Activated CD8-positive, alpha-beta memory T cell treated with anti-CD3 and anti-CD28 coated beads for 36 hours (primary cell): ENCODE data around the gene SPATA13. TPM values are rescaled to one million over a fixed set of nuclear protein-coding genes. Genes with fewer than 3 reads are reported as not detected.
"Not testable (repeated sequence)": the region's sequence is repeated elsewhere in the genome, so short reads cannot be mapped to it uniquely, and the experiment has no call there.

Experiments used
- CTCF ChIA-PET: fragments of 350-600 bp; sonication (Branson Sonifier 250); formaldehyde crosslinking; loops from one replicate; lab custom pipeline; 2021; ENCODE audit warnings: antibody characterized with exemption; lab: Charles Lee
- POLR2A ChIA-PET: fragments of 350-600 bp; sonication (Branson Sonifier 250); formaldehyde crosslinking; loops from one replicate; lab custom pipeline; 2021; ENCODE audit warnings: antibody characterized with exemption; lab: Charles Lee
- total RNA-seq, 2 experiments: library from RNA; stranded (reverse); gene quantifications; one replicate each; pipeline ENCODE4 v1.2.3, GENCODE V29; 2021

Gene SPATA13
- total RNA-seq, 2 experiments from 2014 or later, result 54.7 TPM

DNA sequence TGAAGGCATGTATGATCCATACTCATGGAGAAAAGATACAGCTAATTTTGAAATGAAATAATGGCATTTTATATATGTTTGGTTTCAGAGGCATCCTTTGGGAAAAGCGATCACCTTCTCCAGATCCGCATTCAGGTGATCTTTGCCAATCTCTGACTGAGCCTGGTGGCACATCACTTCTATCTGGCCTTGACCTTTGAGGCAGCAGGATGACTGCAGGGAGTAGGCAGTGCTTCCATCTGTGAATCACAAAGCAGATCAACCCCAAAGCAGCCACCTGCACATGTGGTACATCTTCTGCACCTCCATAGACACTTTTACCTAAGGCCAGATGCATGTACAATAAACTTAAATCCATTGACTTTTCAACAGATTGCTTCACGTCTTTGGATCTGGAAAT lies 53.4 kb downstream of the SPATA13 start:
- ChIA-PET CTCF (no interaction called here), POLR2A (no interaction called here)

DNA sequence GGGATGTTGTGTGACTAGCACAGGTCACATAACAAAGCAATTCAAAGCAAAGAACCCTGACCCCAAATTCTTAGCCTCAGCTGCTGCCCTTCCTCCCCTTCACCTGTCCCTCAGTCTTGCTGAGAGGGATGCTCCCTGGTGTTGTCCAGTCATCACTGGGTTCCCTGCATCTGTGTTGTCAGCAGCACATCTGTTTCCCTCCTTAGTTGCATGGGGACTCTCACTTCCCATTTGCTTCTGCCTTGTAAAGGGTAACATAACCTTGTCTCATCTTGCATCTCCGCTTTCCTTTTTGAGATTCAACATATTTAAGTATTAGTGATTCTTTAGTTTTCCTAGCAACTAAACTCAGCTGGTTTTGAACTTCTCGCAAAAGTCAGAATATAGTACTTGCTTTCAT lies 54.0 kb downstream of the SPATA13 start:
- ChIA-PET POLR2A (no interaction called here), CTCF (no interaction called here)

DNA sequence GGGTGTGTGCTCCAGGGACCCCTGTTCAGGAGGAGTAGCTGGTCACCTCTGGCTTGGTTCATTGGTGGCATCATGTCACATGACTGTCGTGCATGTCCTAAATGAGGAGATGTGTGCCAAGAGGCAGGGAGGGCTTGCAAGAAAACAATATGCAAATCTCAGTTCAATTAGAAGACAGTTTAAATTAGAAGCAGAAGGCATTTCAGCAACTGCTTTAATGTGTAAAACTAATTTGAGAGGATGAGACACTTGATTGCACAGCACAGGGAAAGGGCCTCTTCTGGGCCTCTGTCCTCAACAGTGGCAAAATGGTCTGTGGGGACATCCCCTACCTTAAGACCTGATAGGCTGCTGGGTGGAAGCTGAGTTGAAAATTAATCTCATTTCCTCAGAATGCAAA lies 54.6 kb downstream of the SPATA13 start:
- POLR2A ChIA-PET, result no interaction called here
- CTCF ChIA-PET, result no interaction called here

DNA sequence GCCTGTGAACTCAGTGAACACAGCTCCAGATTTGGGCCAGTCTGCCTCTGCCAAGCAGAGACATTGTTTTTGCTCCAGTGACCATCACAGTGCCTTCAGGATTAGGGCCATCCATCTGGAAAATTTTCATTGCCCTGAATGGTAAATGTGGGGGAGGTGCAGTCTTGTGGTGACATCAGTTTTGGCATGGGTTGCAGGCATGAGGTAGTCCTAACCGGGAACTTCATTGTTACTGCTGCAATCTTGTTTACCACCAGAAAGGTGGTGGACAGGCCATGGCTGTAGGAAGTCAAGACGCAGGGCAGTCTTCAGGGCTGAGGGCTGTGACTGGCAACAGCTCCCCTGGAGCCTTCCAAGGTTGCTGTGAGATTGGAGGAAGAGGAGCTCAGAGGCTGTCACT lies 55.2 kb downstream of the SPATA13 start:
- POLR2A ChIA-PET, result interaction anchor here (0.6 kb wide), 1 partner anchor 318 kb away, joined by 3 read pairs; the partner anchor contains the start of gene C1QTNF9B
- CTCF ChIA-PET, result no interaction called here

DNA sequence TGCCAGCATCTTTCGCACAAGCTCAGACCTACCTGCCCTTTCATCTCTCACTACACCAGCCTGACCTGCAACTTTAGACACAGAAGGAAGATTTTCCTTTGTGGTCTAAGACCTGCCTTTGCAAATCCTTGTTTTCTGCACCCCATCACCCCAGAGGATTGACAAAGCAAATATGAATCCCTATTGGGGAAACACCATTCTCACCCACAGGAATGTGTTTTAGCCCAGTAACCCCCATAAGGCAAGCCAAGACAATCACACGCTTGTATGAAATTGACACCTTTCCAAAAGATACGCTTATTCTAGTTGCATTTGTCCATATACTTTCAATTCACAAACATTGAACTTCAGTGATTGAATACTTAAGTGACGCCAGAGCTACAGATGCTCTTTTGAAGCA lies 55.7 kb downstream of the SPATA13 start:
- POLR2A ChIA-PET, result interaction anchor here (0.6 kb wide), 1 partner anchor 319 kb away, joined by 3 read pairs; the partner anchor contains the start of gene C1QTNF9B
- CTCF ChIA-PET, result no interaction called here

DNA sequence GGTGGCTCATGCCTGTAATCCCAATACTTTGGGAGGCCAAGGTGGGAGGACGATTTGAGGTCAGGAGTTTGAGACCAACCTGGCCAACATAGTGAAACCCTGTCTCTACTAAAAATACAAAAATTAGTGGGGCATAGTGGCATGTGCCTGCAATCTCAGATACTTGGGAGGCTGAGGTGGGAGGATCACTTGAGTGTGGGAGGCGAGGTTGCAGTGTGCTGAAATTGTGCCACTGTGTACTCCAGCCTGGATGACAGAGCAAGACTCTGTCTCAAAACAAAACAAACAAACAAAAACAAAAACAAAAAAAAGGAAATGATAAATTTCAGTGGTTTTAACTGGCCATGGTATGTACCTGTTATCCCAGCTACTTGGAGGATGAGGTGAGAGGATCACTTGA lies 56.3 kb downstream of the SPATA13 start:
- CTCF ChIA-PET, result interaction anchor here (3.7 kb wide), 1 partner anchor 164 kb away, joined by 14 read pairs; no protein-coding TSS in a partner anchor
- POLR2A ChIA-PET, result not testable (repeated sequence)

DNA sequence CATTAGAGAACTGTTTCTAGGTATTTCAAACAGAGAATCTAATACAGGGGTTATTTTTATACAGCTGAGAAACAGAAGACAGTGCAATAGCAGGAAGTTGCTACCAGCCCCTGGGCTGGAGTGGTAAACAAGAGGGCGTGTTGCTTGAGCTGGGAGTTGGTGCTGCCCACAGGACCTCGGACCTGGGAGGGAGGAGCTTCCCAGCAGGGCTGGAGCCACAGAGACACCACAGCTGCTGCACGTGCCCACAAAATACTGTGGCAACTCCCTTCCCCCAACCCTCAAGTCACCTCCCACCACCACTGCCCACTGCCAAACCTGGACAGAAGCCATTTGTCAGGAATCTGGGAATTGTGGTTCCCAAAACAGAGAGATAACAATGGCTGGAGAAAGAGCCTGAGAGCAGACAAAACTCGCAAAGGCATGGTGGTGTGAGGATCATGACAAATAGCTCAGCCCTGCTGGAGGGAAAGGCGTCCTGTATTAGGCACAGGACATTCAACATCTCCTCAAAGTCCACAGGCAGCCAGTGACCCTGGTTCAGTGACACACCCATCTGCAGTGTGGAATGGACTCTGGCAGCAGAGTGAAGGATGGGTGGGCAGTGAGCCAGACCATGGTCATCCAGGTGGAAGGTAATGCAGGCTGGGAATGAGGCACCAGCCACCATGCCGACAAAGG lies 57.2 kb downstream of the SPATA13 start:
- POLR2A ChIA-PET, result no interaction called here
- CTCF ChIA-PET, result interaction anchor here (1.4 to 3.7 kb wide), 3 partner anchors 14 to 164 kb away, joined by 4 to 14 read pairs (median 5); partner anchors contain the start of gene SPATA13

DNA sequence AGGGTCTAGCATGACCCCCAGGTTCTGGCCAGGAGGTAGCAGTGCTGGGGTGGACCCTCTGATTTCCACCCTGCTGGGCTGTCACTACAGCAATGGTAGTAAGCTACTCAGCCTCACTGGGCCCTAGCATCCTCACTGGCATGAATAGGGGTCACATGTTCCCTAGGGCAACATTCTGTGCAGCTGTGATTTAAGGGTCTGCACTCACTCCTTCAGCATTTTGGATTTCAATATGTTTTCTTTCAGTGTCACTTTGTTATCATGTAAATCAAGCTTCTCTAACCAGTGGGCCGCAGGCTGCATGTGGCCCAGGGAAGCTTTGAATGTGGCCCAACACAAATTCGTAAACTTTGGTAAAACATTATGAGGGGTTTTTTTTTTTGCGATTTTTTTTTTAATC lies 57.8 kb downstream of the SPATA13 start:
- POLR2A ChIA-PET, result no interaction called here
- CTCF ChIA-PET, result interaction anchor here (0.7 to 3.7 kb wide), 4 partner anchors 15 to 259 kb away, joined by 3 to 14 read pairs (median 4); partner anchors contain the start of gene SPATA13

DNA sequence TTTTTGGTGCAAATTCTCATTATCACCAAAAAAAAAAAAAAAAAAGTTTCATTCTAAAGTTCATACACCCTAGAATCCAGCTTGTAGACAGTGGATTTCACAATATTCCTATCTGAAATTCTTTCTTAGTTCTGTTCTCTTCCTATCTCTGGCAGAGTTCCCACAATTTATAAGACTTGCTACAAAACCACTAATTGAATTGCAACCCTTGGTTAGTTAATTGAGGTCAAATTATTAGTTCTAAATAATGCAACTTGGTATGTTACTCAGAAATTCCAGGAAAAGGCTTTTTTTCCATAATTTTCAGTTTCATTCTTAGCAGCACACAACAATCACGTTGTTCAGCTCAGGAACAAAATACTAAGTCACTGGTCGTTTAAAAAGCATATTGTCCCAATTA lies 58.5 kb downstream of the SPATA13 start:
- ChIA-PET CTCF (interaction anchor here (0.7 to 3.7 kb wide), 5 partner anchors 12 to 260 kb away, joined by 3 to 14 read pairs (median 4); no protein-coding TSS in a partner anchor), POLR2A (no interaction called here)

DNA sequence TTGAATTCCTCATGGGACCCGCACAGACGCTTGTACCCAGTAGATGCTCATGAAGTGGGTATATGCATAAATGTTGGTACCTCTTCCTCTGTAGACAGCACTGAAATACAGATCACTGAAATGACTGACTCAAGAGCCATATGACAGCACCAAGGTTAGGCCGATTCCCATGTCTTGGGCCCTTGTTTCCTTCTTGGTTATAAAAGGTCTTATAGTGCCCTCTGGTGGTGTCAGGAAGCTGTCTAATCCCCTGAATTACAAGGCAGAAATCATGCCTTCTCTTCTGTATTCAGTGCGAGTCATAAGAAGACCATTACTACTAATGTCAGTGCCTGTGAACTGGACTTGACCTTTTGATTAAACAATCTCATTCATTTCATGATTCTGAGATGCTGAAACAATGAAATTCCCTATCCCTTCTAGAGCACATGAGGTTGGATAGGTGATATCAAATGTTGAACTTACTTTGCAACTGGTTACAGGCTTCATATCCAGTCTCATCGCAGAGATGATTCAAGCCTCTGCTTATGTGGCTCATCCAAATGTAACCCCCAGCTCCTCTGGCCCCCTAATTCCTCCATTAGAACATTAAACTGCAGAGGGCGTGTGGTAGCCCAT lies 59.7 kb downstream of the SPATA13 start:
- POLR2A ChIA-PET, result no interaction called here
- CTCF ChIA-PET, result interaction anchor here (0.7 to 3.7 kb wide), 6 partner anchors 10 to 289 kb away, joined by 3 to 14 read pairs (median 4); partner anchors contain the start of gene SPATA13

DNA sequence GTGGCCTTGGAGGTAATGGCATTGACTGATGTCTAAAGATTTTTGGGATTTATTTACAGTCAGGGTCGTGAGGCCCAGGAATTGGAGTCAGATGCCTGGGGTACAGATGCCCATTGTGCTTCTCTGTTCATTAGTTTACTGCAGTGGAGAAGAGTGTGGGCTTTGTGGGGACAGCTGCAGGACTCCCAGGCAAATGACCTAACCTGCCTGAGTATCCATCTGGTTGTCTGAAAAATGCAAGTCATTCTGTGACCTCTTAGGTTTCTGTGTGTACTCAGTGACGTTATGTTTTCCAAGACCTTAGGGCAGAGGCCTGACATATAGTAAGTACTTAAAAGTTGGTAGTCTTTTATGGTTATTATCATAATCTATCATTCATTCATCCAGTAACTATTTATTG lies 60.5 kb downstream of the SPATA13 start:
- CTCF ChIA-PET, result interaction anchor here (0.9 to 2.5 kb wide), 3 partner anchors 60 to 201 kb away, joined by 3 to 13 read pairs (median 5); partner anchors contain the start of gene SPATA13

DNA sequence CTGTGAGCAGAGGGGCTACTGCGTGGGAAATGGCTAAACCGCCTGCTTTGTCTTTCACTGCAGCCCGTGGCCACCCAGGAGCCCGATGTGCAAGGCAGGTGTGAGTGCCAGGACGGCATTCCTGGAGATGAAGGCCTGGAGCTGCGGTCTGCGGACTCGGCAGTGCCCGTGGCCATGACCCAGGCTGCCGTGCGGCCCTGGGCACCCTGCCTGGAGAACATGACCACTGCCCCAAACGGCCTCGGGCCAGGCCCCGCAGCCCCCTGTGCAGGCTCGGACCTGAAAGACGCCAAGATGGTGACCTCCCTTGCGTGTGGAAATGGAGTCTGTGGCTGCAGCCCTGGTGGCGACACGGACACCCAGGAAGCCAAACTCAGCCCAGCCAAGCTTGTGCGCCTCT lies 62.2 kb downstream of the SPATA13 start:
- POLR2A ChIA-PET, result no interaction called here
- CTCF ChIA-PET, result interaction anchor here (0.7 kb wide), 1 partner anchor 162 kb away, joined by 3 read pairs; no protein-coding TSS in a partner anchor

More for the DNA sequence above, 60.5 kb downstream of the SPATA13 start:
- POLR2A ChIA-PET, result no interaction called here

DNA sequence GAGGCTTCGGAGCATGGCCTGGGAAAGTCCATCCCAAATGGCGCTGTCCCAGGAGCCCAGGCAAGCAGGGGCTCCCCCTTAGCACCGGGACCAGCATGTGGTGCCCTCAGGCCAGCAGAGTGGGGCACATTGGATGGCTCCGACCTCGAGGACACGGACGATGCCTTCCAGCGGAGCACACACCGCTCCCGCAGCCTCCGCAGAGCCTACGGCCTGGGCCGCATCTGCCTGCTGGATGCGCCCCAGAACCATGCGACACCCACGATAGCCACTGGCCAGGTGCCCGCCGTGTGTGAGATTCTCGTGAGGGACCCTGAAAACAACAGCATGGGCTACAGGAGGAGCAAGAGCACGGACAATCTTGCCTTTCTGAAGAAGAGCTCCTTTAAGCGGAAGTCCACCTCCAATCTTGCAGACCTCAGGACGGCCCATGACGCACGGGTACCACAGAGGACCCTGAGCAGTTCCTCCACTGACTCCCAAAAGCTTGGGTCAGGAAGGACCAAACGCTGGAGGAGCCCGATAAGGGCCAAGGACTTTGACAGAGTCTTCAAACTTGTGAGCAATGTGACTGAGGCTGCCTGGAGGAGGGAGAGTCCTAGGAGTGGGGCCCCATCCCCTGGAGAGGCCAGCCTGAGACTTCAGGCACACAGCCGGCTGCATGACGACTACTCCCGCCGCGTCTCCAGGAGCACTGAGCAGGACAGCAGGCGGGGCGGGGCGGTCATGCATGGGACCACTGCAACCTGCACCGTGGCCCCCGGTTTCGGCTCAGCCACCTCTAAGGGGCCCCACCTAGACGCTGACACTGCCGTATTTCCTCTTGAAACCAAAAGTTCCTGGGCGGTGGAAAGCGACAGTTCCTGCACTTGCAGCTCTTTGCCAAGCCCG lies 63.1 kb downstream of the SPATA13 start:
- ChIA-PET CTCF (interaction anchor here (0.7 kb wide), 1 partner anchor 190 kb away, joined by 3 read pairs; no protein-coding TSS in a partner anchor), POLR2A (no interaction called here)

DNA sequence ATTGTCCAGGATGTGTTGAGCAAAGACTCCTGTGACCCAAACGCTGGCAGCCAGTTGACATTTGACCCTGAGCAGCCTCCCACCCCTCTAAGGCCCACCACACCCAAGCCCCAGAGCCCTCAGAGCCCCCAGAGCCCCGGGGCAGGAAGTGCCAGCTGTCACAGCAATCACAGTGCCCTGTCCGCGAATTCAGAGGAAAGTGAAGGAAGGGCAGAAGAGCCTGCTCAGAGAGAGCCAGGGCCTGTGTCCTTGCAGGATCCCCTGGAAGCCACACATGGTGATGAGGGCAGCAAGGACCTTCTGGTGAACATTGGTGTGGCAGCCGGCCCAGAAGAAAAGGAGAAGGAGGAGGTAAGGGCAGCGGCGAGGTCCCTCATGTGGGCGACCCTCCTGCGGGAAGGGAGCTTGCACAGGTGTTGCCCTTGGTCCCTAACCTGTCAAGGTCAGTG lies 63.7 kb downstream of the SPATA13 start:
- ChIA-PET CTCF (interaction anchor here (0.7 kb wide), 1 partner anchor 191 kb away, joined by 3 read pairs; no protein-coding TSS in a partner anchor), POLR2A (no interaction called here)

DNA sequence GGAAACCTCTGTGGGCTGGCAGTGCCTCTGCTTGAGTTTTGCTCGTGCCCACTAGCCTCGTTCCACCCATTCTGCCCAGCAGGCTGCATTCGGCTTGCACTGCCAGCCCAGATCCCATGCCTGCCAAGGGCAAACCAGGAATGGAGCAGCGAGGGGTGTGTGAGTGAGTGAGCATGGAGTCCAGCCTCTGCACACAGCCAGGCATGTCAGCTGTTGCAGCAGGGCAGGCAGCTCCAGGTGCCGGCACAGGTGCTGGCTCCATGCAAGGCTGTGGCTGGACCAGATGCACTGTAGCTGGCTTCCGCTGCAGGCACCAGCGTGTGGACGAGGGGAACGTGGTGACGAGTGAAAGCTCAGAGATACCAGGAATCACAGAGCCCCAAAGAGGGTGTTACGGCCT lies 64.5 kb downstream of the SPATA13 start:
- ChIA-PET POLR2A (interaction anchor here (0.6 kb wide), 1 partner anchor 52 kb away, joined by 7 read pairs; no protein-coding TSS in a partner anchor), CTCF (no interaction called here)

DNA sequence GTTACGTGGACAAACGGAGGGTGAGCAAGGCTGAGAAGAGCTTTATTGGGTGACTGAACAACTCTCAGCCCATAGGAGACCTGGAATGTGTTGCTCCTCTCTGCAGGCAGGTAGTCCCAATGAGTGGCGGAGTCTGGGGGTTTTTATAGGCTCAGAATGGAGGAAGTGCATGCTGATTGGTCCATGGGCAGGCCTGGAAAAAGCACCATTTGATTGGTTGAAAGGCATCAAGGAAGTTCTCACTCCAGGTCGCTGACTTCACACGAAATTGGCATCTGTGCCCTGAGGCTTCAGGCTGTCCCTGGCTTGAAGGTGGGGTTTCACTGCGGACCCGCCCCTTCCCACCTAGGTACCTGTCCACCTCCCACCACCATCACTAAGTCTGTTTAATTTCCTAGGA lies 65.4 kb downstream of the SPATA13 start:
- ChIA-PET CTCF (no interaction called here), POLR2A (no interaction called here)

DNA sequence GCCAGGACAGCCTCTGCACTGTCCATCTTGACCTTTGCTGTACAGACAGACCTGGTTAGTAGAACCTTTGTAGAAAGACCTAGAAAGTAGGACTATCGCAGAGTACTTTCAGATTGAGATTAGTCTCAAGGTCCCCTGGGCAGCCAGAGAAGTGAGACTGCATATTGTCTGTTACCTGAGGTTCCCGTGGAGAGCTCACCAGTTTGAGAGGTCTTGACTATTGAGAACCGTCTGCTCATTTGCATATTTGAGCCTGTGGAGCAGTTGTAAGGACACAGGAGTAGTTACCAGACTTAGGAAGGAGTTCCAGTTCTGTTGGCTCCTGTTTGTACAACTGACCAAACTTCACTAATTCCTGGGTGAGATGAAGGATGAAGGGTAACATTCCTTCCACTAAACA lies 66.2 kb downstream of the SPATA13 start:
- POLR2A ChIA-PET, result no interaction called here
- CTCF ChIA-PET, result no interaction called here

DNA sequence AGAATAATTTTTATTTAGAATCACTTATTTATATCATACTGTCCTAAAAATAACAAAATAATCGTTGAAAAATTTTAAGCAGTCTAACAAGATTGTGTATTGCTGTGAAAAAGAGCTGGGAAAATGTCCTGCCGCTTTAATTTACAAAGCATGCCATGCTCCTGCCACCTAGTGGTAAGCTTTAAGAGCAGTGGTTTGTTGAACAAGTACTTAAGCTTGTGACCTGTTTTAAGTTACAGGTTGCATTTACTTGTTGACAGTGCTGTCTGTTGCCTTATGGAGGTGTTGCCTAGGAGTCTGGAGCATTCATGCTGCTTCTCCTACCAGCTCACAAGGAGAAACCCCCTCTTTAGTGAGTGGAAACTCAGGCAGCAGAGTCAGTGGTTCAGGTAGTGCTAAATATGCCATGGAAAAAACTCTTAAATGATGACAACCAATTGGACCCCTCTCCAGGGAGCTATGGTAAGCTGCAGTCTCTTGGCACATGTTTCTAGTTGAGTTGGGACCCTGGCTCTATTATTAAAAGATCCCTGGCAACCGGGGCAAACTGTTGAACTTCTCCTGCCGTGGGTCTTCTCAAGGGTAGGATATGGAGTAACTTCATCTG lies 68.4 kb downstream of the SPATA13 start:
- POLR2A ChIA-PET, result interaction anchor here (0.5 kb wide), 1 partner anchor 40 kb away, joined by 3 read pairs; no protein-coding TSS in a partner anchor

More for the DNA sequence above, 68.4 kb downstream of the SPATA13 start:
- CTCF ChIA-PET, result interaction anchor here (0.7 to 1.9 kb wide), 15 partner anchors 12 to 312 kb away, joined by 3 to 5 read pairs (median 3); no protein-coding TSS in a partner anchor
